Right kidney (tissue), 9 donors: ENCODE data around the gene RETREG1.
A peak's percentile ranks its signal among the peaks of the same experiment; 100 is the strongest.
"Not testable (repeated sequence)": the region's sequence is repeated elsewhere in the genome, so short reads cannot be mapped to it uniquely, and the experiment has no call there.

Experiments used
- DNase-seq: peaks from one replicate; pipeline ENCODE4 v3.0.0-alpha.2; 2016
- long read RNA-seq, 8 donors: transcript quantifications; one replicate each; lab custom pipeline, GENCODE V29; 2026

RETREG1 gene, protein sequence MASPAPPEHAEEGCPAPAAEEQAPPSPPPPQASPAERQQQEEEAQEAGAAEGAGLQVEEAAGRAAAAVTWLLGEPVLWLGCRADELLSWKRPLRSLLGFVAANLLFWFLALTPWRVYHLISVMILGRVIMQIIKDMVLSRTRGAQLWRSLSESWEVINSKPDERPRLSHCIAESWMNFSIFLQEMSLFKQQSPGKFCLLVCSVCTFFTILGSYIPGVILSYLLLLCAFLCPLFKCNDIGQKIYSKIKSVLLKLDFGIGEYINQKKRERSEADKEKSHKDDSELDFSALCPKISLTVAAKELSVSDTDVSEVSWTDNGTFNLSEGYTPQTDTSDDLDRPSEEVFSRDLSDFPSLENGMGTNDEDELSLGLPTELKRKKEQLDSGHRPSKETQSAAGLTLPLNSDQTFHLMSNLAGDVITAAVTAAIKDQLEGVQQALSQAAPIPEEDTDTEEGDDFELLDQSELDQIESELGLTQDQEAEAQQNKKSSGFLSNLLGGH
- long read RNA-seq, donor 1, transcript RETREG1-201 (9 exons, 3,268 nt), result major isoform, 11 of 11 reads
- long read RNA-seq, donor 1, partial matches to known transcripts, result 0 of 11 reads
- long read RNA-seq, donor 1, other reads (novel, unspliced or antisense), result 0 of 11 reads
- long read RNA-seq, donor 2, transcript RETREG1-201 (9 exons, 3,268 nt), result major isoform, 10 of 10 reads
- long read RNA-seq, donor 2, partial matches to known transcripts, result 0 of 10 reads
- long read RNA-seq, donor 2, other reads (novel, unspliced or antisense), result 0 of 10 reads
- long read RNA-seq, donor 3, transcript RETREG1-201 (9 exons, 3,268 nt), result major isoform, 8 of 10 reads
- long read RNA-seq, donor 3, partial matches to known transcripts, result 0 of 10 reads
- long read RNA-seq, donor 3, other reads (novel, unspliced or antisense), result 0 of 10 reads
- long read RNA-seq, donor 4, transcript RETREG1-201 (9 exons, 3,268 nt), result major isoform, 24 of 24 reads
- long read RNA-seq, donor 4, partial matches to known transcripts, result 0 of 24 reads
- long read RNA-seq, donor 4, other reads (novel, unspliced or antisense), result 0 of 24 reads
- long read RNA-seq, donor 5, transcript RETREG1-201 (9 exons, 3,268 nt), result major isoform, 13 of 13 reads
- long read RNA-seq, donor 5, partial matches to known transcripts, result 0 of 13 reads
- long read RNA-seq, donor 5, other reads (novel, unspliced or antisense), result 0 of 13 reads
- long read RNA-seq, donor 6, transcript RETREG1-201 (9 exons, 3,268 nt), result major isoform, 16 of 18 reads
- long read RNA-seq, donor 6, partial matches to known transcripts, result 0 of 18 reads
- long read RNA-seq, donor 6, other reads (novel, unspliced or antisense), result 0 of 18 reads
- long read RNA-seq, donor 7, transcript RETREG1-201 (9 exons, 3,268 nt), result major isoform, 23 of 23 reads
- long read RNA-seq, donor 7, partial matches to known transcripts, result 0 of 23 reads
- long read RNA-seq, donor 7, other reads (novel, unspliced or antisense), result 0 of 23 reads
- long read RNA-seq, donor 8, transcript RETREG1-201 (9 exons, 3,268 nt), result major isoform, 12 of 12 reads
- long read RNA-seq, donor 8, partial matches to known transcripts, result 0 of 12 reads
- long read RNA-seq, donor 8, other reads (novel, unspliced or antisense), result 0 of 12 reads

DNA sequence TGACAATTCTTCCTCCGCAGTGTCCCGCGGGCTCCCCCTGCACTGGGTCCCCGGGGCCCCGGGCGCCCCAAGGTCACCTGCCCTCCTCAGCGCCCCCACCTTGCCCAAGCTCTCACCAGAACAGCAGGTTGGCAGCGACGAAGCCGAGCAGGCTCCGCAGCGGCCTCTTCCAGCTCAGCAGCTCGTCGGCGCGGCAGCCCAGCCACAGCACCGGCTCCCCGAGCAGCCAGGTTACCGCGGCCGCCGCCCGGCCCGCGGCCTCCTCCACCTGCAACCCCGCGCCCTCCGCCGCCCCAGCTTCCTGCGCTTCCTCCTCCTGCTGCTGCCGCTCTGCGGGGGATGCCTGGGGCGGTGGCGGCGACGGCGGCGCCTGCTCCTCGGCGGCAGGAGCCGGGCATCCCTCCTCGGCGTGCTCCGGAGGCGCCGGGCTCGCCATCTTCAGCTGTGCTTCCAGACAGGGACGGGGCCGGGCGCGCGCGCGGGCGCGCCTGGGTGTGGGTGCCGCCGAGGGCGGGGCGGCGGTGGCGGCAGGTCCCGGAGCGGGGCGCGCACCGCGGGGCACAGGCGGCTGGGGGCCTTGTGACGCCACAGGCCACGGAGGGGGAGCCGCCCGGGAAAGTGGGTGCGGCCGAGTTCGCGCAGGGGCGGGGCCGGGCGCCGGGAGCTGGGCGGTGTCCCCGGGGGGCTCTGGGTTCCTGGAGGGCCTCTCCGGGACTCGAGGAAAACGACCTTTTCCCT, at the start of gene RETREG1:
Gene RETREG1, minus strand, starts transcription at position 462 of the 738 bp plus-strand sequence. Its CDS starts 26 bp downstream, at position 436.
- DNase-seq, result peak; percentile 80

DNA sequence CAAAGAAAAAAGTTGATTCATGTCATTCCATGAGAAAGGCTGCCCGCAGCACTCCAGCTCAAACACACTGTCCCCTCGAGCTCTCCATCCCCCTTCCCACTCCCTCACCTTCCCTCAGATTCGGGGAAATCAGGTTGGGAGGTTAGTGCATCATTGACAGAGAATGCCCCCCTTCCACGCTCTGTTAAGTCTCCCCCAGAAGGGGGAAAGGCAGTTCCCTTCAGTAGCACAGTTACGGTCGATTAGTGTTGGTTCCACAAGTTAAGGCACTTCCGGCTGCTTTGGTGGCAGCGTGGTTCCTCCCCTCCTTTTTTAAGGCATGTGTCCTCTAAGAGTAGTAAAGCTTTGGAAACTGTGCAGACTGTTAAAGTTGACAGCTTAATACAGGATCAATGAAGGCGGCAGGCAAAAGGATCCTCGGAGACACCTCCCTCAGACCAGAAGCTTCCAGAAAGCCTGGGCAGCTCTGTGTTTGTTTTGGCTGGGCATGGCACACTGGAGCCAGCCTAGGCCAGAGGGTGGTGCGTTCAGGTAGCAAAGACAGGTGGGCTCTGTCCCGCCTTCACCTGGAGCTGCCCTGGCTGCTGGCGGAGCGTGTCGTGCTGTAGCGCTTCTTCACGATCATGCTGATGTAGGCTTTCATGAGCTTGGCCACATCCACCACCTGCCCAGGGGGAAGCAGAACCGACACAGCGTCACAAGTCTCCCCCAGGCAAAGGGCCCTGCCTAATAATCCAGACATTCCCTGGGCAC, 49.5 kb upstream of the RETREG1 start:
- DNase-seq, result peak; percentile 58

DNA sequence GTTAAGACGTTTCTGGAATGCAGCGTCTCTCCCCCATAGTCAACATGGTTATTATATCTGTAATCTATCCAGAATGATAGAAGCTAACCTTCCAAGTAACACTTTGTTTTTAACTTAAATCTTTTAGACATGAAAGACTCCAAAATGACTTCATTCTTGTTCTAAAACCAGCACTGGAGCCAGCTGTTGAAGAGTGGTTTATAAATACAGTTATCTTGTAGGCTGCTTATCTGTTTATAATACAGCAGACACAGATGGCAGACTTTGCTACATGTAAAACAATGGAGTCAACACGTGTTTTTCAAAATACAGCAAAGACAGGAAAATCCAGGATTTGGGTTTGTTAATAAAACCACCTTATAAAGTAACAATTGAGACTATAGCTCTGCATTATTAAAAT, 48.8 kb upstream of the RETREG1 start:
- DNase-seq, result no peak

GRCh38 chr5:16664368-16664767, 47.6 kb upstream of the RETREG1 start:
- DNase-seq, result no peak

- no peak for DNase-seq
Observed at GRCh38 chr5:16663840-16664239, 47.0 kb upstream of the RETREG1 start.

GRCh38 chr5:16661713-16662112, 44.9 kb upstream of the RETREG1 start:
- DNase-seq, result no peak

GRCh38 chr5:16660982-16661381, 44.2 kb upstream of the RETREG1 start:
- DNase-seq, result no peak

DNA sequence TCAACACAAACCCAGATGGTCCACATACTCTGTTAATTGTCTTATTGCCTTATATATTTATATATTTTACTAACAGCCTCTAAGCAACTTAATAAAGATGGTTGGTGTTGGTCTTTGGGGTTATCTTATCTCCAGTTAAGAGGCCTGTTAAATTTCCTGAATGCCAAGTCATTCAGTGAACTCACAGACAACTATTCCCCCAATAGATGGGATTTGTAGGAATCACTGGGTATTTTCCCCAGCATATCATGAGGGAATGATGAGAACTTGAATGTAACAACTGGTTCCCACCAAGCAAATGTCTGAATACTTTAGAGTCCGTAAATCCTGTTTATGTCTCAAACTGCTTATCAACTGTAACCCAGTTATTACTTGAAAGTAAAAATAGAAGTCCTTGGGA, 42.7 kb upstream of the RETREG1 start:
- DNase-seq, result no peak

DNA sequence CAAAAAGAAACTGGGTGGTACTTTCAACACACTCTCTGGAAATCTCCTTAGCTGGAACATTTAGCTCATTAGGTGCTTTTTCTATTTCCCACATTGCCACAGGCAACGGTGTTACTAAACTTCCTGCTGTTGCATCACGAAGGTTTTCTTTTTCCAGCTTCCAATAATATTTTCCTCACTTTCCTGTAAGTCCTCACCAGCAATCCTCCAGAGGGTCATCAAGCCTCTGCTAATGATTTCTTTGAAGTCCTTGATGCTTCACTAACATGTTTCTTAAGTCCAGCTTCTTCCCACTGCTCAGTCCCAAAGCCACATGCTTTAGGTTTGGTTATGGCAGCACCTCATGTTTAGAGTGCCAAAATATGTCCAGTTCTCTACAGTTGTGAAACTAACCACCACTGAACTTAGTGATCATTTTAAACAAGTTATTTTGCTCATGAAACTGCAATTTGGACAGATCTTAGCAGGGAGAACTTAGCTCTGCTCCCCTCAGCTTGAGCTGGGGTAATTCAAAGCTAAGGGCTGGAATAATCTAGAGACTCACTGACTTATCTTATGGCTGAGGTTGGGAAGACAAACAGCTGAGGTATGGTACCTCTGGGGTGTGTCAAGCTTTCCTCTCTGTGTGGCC, 39.9 kb upstream of the RETREG1 start:
- no peak for DNase-seq

DNA sequence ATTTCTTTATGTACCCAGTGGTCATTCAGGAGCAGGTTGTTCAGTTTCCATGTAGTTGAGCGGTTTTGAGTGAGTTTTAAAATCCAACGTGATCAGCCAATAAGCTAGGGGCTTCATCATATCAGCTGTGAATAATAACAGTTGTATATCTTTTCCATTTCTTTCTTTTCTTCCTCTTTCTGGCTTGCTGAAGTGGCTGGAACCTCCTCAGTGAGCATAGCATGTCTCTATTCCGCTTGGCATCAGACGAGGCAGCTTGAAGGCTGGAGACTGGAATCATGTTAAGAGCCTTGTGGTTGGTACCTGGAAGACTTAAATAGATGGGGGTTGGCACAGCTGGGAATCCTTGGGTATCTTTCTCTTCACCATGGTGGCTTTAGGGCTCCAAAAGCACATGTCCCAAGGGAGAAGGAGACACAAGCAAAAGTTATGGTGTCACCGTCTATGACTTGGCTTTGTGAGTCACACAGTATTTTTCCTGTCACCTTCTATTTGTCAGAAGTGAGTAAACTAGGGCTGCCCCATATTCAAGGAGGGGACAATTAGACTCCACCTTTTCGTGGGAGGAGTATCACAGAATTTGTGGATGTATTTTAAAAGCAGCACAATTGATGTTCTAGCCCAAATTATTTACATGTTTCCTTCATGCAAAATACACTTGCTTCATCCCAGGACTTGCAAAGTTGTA, 38.0 kb upstream of the RETREG1 start:
- no peak for DNase-seq

- DNase-seq, result not testable (repeated sequence)
Observed at GRCh38 chr5:16648739-16649138, 31.9 kb upstream of the RETREG1 start.

- DNase-seq, result no peak
Observed at GRCh38 chr5:16644301-16644889, 27.6 kb upstream of the RETREG1 start.

GRCh38 chr5:16642867-16643266, 26.1 kb upstream of the RETREG1 start:
- DNase-seq, result no peak

DNA sequence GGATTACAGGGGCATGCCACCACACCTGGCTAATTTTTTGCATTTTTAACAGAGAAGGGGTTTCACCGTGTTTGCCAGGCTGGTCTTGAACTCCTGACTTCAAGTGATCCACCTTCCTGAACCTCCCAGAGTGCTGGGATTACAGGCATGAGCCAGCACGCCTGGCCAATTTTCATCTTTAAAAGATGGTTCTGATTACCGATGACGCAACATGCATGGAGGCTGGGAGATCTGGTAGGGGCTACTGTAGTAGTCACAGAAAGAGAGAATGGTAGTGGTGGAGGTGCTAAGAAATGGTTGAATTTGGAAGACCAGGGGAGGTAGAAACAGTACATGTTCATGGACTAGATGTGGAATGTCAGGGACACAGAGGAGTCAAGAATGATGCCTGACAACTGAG, 22.4 kb upstream of the RETREG1 start:
- DNase-seq, result no peak

- no peak for DNase-seq
Observed at GRCh38 chr5:16628376-16628775, 11.6 kb upstream of the RETREG1 start.

DNA sequence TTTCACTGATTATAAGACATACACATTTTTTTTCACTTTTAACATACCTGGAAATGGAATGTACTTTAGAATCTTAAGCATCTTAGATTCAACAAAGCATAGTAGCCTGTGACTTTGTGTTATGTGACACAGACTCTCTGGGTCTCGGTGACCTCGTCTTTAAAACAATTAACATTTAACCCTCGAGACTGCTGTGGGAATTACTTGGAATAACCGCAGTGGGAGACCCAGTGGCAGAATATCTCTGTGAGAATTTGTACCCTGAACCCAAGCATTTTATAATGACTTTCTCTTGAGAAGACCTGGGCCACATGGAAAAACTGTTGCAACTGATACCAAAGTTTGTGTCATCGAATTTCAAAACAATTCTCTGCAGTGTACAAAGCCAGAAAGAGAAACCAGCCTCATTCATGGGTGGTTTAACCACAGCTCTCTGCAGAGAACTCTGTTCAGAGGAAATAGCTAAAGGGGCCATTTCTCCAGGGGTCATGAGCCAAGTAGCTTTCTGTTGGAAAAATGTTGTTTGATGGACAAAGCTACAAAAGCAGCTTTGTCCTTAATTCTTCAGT, 10.0 kb upstream of the RETREG1 start:
- DNase-seq, result no peak

- no peak for DNase-seq
Observed at GRCh38 chr5:16625096-16625495, 8.3 kb upstream of the RETREG1 start.

DNA sequence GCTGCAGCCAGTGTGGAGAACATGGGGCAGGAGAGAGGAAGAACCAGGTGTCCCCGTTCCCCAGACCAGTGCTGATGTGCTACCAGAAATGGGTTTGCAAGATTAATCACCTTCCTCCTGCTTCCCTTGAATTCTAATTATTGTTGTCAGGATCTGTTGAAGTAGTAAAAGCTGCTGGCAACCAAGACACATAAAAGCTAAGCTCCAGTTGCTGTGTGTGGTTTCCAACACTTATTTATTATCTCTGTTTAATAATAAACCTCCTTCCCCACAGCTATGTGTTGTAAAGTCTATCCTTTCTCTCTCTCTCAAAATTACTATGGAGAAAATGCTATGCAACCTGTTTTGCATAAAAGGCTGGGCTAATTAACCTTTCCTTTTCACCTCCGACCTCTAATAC, 2.3 kb upstream of the RETREG1 start:
- no peak for DNase-seq
